ENCODE measurements around the gene RADX.

RADX gene

GRCh38 chrX:106692425-106693065 lies 80.8 kb downstream of the RADX start:
- no peak for DNase-seq

- no peak for DNase-seq
Measured at GRCh38 chrX:106696502-106696901, 84.7 kb downstream of the RADX start.

- no peak for DNase-seq
Measured at GRCh38 chrX:106698693-106699092, 86.9 kb downstream of the RADX start.

GRCh38 chrX:106702636-106703035 lies 90.9 kb downstream of the RADX start:
- DNase-seq, result no peak

- no peak for DNase-seq
Measured at GRCh38 chrX:106706466-106706865, 94.7 kb downstream of the RADX start.

- no peak for DNase-seq
Measured at GRCh38 chrX:106707771-106708454, 96.1 kb downstream of the RADX start.

- no peak for DNase-seq
Measured at GRCh38 chrX:106710771-106711170, 99.0 kb downstream of the RADX start.

GRCh38 chrX:106711375-106711774 lies 99.6 kb downstream of the RADX start:
- DNase-seq, result no peak

GRCh38 chrX:106716004-106716403 lies 104.2 kb downstream of the RADX start:
- DNase-seq, result no peak

- no peak for DNase-seq
Measured at GRCh38 chrX:106716463-106716862, 104.7 kb downstream of the RADX start.

- no peak for DNase-seq
Measured at GRCh38 chrX:106718709-106719108, 106.9 kb downstream of the RADX start.

- no peak for DNase-seq
Measured at GRCh38 chrX:106725931-106726330, 114.2 kb downstream of the RADX start.

- DNase-seq, result no peak
Measured at GRCh38 chrX:106726485-106727437, 115.0 kb downstream of the RADX start, which contains the start of gene RNF128. TSS of gene RNF128 (plus strand) at chrX:106726701. CDS start at chrX:106726914, 213 bp downstream.

- DNase-seq, result no peak
Measured at GRCh38 chrX:106728337-106728736, 116.6 kb downstream of the RADX start.

Measured in NCI-H2107 (cell line).